Measurements from ENCODE around the gene SMARCA1.

GRCh38 chrX:129510331-129510730 lies 13.0 kb downstream of the SMARCA1 start:
- TF ChIP-seq EZH2phosphoT487 (IDR thresholded peaks at IDR 0.05; ENCODE audit: borderline replicate concordance, low read depth, low read length) (no peak), CTCF (conservative IDR thresholded peaks at IDR 0.05; ENCODE audit: low read length) (no peak)

All from OCI-LY7 (cell line).